WTC11 (cell line): ENCODE data around the gene PDE6B. TPM values are rescaled to one million over a fixed set of nuclear protein-coding genes. Genes with fewer than 3 reads are reported as not detected.

Experiments used
- ATAC-seq: fragments of 200-7000 bp; cut with Tn5 transposase; 2 replicates; pipeline ENCODE4 v1.10.0; 2021; ENCODE audit warnings: mild to moderate bottlenecking, moderate library complexity
- CTCF ChIA-PET: fragments of 300-600 bp; sonication (Branson Sonifier 250); formaldehyde crosslinking; loops from one replicate; lab custom pipeline; 2021; ENCODE audit warnings: antibody characterized with exemption; lab: Charles Lee
- POLR2A ChIA-PET: fragments of 350-600 bp; sonication (Branson Sonifier 250); formaldehyde crosslinking; loops from one replicate; lab custom pipeline; 2021; ENCODE audit warnings: antibody characterized with exemption; lab: Charles Lee
- DNase-seq: peaks from one replicate; pipeline ENCODE4 v3.0.0; 2021; ENCODE audit warnings: low spot score
- H3K27ac Mint-ChIP-seq: 2 replicates; pipeline ENCODE4 v1.8.0; 2021; ENCODE audit warnings: mixed read lengths
- H3K27me3 Mint-ChIP-seq: 2 replicates; pipeline ENCODE4 v1.8.0; 2021; ENCODE audit warnings: low read depth, mild to moderate bottlenecking, moderate library complexity, mixed read lengths
- H3K36me3 Mint-ChIP-seq: 2 replicates; pipeline ENCODE4 v1.8.0; 2021; ENCODE audit warnings: mixed read lengths
- H3K4me1 Mint-ChIP-seq: 2 replicates; pipeline ENCODE4 v1.8.0; 2022; ENCODE audit warnings: mixed read lengths
- H3K4me3 Mint-ChIP-seq: 2 replicates; pipeline ENCODE4 v1.8.0; 2021; ENCODE audit warnings: mild to moderate bottlenecking, moderate library complexity, mixed read lengths
- H3K9me3 Mint-ChIP-seq: 2 replicates; pipeline ENCODE4 v1.8.0; 2021; ENCODE audit warnings: mixed read lengths
- ESRRA ChIP-seq: sonication (generic); formaldehyde crosslinking; IDR thresholded peaks from 2 replicates; pipeline ENCODE4 v1.8.1; 2022; ENCODE audit warnings: mild to moderate bottlenecking, missing genetic modification reagents, borderline replicate concordance
- IRF2 ChIP-seq: sonication (generic); formaldehyde crosslinking; IDR thresholded peaks from 2 replicates; pipeline ENCODE4 v1.8.0; 2022; ENCODE audit warnings: low read depth, missing genetic modification reagents, borderline replicate concordance
- KAT7 ChIP-seq: sonication (generic); formaldehyde crosslinking; IDR thresholded peaks from 2 replicates; pipeline ENCODE4 v1.8.1; 2023; ENCODE audit warnings: missing genetic modification reagents, mild to moderate bottlenecking, borderline replicate concordance
- NR3C1 ChIP-seq: sonication (generic); formaldehyde crosslinking; conservative IDR thresholded peaks from 2 replicates; pipeline ENCODE4 v1.8.1; 2023; ENCODE audit warnings: low read depth, mild to moderate bottlenecking, missing genetic modification reagents
- SMAD3 ChIP-seq: sonication (generic); formaldehyde crosslinking; IDR thresholded peaks from 2 replicates; pipeline ENCODE4 v1.8.0; 2022; ENCODE audit warnings: missing genetic modification reagents, mild to moderate bottlenecking, borderline replicate concordance
- SOX15 ChIP-seq: fragments of 250-450 bp; sonication (Bioruptor Pico); IDR thresholded peaks from 2 replicates; pipeline ENCODE4 v1.9.0; 2021; ENCODE audit warnings: mild to moderate bottlenecking
- TEAD4 ChIP-seq: sonication (generic); formaldehyde crosslinking; IDR thresholded peaks from 2 replicates; pipeline ENCODE4 v1.8.0; 2022; ENCODE audit warnings: mild to moderate bottlenecking, missing genetic modification reagents
- ZNF396 ChIP-seq: fragments of 250-450 bp; sonication (Bioruptor Pico); IDR thresholded peaks from 2 replicates; pipeline ENCODE4 v1.8.0; 2021; ENCODE audit warnings: mild to moderate bottlenecking, moderate library complexity, borderline replicate concordance
- total RNA-seq: library from RNA; stranded (reverse); gene quantifications from 3 replicates; pipeline ENCODE4 v1.2.3, GENCODE V29; 2021
- TF ChIP-seq, protein P1 (sequence below): sonication (generic); formaldehyde crosslinking; IDR thresholded peaks from 2 replicates; pipeline ENCODE4 v1.8.0; 2022; ENCODE audit warnings: mild to moderate bottlenecking, missing genetic modification reagents
- TF ChIP-seq, protein P2 (sequence below): sonication (generic); formaldehyde crosslinking; IDR thresholded peaks from 2 replicates; pipeline ENCODE4 v1.8.1; 2023; ENCODE audit warnings: mild to moderate bottlenecking, moderate library complexity, missing genetic modification reagents
- TF ChIP-seq, protein P3 (sequence below): sonication (generic); formaldehyde crosslinking; IDR thresholded peaks from 2 replicates; pipeline ENCODE4 v1.8.0; 2023; ENCODE audit warnings: missing genetic modification reagents, mild to moderate bottlenecking, borderline replicate concordance
- TF ChIP-seq, protein P4 (sequence below): sonication (generic); formaldehyde crosslinking; IDR thresholded peaks from 2 replicates; pipeline ENCODE4 v1.8.0; 2022; ENCODE audit warnings: mild to moderate bottlenecking, missing genetic modification reagents

PDE6B gene
- total RNA-seq, 1 experiment from 2014 or later = 7.1 TPM

DNA sequence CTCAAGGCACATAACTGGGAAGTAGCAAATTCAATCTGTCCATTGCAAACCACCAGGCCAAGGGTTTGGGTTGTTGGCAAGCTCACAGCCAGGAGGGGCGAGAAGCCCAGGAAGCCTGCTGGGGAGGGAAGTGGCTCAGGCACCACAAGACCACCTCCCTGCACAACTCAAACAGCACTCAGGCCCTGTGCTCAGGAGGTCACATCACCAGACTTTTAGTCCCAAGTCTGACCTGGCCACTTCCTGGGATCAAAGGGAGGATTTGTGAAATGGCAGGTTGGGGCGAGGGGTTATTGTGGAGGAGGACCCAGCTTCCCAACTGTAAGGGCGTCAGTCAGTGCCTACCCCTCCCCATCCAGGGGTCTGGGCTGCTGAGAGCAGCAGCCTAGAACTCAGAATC lies 46.4 kb downstream of the PDE6B start:
- H3K4me1 Mint-ChIP-seq = peaks cover 7% of the 10 kb centered on the region
- H3K27ac Mint-ChIP-seq = no peak overlapping the region
- ATAC-seq (no peak), DNase-seq (no peak)
- TF ChIP-seq IRF2 (CRISPR knock-in tag) (no peak), SMAD3 (CRISPR knock-in tag) (no peak), KAT7 (no peak), SOX15 (CRISPR knock-in tag) (no peak)
- TF ChIP-seq, protein P1, sequence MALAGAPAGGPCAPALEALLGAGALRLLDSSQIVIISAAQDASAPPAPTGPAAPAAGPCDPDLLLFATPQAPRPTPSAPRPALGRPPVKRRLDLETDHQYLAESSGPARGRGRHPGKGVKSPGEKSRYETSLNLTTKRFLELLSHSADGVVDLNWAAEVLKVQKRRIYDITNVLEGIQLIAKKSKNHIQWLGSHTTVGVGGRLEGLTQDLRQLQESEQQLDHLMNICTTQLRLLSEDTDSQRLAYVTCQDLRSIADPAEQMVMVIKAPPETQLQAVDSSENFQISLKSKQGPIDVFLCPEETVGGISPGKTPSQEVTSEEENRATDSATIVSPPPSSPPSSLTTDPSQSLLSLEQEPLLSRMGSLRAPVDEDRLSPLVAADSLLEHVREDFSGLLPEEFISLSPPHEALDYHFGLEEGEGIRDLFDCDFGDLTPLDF (CRISPR knock-in tag) = no peak
- TF ChIP-seq, protein P2, sequence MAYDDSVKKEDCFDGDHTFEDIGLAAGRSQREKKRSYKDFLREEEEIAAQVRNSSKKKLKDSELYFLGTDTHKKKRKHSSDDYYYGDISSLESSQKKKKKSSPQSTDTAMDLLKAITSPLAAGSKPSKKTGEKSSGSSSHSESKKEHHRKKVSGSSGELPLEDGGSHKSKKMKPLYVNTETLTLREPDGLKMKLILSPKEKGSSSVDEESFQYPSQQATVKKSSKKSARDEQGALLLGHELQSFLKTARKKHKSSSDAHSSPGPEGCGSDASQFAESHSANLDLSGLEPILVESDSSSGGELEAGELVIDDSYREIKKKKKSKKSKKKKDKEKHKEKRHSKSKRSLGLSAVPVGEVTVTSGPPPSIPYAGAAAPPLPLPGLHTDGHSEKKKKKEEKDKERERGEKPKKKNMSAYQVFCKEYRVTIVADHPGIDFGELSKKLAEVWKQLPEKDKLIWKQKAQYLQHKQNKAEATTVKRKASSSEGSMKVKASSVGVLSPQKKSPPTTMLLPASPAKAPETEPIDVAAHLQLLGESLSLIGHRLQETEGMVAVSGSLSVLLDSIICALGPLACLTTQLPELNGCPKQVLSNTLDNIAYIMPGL (CRISPR knock-in tag) = no peak
- POLR2A ChIA-PET = no interaction called here
- peaks cover 24% of the 10 kb centered on the region for H3K36me3 Mint-ChIP-seq
- H3K4me3 Mint-ChIP-seq = no peak overlapping the region
- peaks cover 3% of the 10 kb centered on the region for H3K27me3 Mint-ChIP-seq
- CTCF ChIA-PET = interaction anchor here (0.9 to 1.2 kb wide), 2 partner anchors 8 to 69 kb away, joined by 3 to 4 read pairs; no protein-coding TSS in a partner anchor
- no peaks in the 10 kb centered on the region for H3K9me3 Mint-ChIP-seq

DNA sequence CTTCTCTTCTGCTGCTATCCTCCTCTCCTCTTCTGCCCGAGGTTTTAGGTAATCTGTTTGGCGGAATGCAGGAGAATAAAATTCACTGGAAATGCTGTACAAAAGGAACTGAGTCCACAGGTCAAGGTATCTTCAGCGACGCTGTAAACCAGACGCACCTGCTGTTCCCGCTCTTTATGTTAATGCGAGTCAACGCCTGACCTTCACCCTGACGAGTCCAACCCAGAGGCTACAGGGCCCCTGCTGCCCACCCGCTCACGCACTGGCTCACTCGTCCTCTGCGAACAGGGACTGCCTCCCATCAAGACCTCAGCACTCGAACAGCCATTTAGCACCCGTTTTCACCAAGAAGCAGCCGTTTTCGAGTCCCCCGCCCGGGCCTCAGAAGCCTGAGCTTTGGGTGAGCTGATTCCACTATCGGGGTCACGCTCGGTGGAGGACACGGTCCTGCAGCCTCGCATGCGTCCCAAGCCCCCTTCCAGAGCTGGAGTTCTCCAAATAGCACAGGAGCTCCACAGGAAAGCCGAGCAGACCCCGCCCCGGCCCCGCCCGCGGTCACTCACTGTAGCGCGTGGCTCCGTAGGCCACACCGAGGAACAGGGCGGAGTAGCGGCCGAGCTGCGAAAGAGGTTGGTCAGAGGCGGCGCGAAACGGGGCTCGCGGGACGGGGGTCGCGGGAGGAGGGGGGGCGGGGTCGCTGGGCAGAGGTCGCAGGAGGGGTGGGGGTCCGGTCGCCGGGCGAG lies 48.1 kb downstream of the PDE6B start:
- Mint-ChIP-seq H3K27me3 (peaks cover 3% of the 10 kb centered on the region), H3K4me3 (peak overlapping the region; percentile 86), H3K4me1 (peaks cover 7% of the 10 kb centered on the region), H3K27ac (peak overlapping the region; percentile 94), H3K9me3 (no peaks in the 10 kb centered on the region), H3K36me3 (peaks cover 24% of the 10 kb centered on the region)
- ATAC-seq = peak; percentile 2
- CTCF ChIA-PET = interaction anchor here (0.6 to 3.2 kb wide), 14 partner anchors 9 to 244 kb away, joined by 3 to 35 read pairs (median 4); partner anchors contain the start of gene PDE6B
- POLR2A ChIA-PET = interaction anchor here (1.0 to 1.4 kb wide), 2 partner anchors 9 to 71 kb away, joined by 3 to 4 read pairs; no protein-coding TSS in a partner anchor
- TF ChIP-seq TEAD4 (CRISPR knock-in tag) = peak; percentile 55; the same call in 1 of the 2 replicates
- TF ChIP-seq ZNF396 = no peak
- TF ChIP-seq ESRRA (CRISPR knock-in tag) = 0 out of 2 replicates have a peak, but pooled peaks have one; percentile 44
- TF ChIP-seq, protein P3, sequence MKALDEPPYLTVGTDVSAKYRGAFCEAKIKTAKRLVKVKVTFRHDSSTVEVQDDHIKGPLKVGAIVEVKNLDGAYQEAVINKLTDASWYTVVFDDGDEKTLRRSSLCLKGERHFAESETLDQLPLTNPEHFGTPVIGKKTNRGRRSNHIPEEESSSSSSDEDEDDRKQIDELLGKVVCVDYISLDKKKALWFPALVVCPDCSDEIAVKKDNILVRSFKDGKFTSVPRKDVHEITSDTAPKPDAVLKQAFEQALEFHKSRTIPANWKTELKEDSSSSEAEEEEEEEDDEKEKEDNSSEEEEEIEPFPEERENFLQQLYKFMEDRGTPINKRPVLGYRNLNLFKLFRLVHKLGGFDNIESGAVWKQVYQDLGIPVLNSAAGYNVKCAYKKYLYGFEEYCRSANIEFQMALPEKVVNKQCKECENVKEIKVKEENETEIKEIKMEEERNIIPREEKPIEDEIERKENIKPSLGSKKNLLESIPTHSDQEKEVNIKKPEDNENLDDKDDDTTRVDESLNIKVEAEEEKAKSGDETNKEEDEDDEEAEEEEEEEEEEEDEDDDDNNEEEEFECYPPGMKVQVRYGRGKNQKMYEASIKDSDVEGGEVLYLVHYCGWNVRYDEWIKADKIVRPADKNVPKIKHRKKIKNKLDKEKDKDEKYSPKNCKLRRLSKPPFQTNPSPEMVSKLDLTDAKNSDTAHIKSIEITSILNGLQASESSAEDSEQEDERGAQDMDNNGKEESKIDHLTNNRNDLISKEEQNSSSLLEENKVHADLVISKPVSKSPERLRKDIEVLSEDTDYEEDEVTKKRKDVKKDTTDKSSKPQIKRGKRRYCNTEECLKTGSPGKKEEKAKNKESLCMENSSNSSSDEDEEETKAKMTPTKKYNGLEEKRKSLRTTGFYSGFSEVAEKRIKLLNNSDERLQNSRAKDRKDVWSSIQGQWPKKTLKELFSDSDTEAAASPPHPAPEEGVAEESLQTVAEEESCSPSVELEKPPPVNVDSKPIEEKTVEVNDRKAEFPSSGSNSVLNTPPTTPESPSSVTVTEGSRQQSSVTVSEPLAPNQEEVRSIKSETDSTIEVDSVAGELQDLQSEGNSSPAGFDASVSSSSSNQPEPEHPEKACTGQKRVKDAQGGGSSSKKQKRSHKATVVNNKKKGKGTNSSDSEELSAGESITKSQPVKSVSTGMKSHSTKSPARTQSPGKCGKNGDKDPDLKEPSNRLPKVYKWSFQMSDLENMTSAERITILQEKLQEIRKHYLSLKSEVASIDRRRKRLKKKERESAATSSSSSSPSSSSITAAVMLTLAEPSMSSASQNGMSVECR = 0 out of 2 replicates have a peak, but pooled peaks have one; percentile 36
- TF ChIP-seq, protein P4, sequence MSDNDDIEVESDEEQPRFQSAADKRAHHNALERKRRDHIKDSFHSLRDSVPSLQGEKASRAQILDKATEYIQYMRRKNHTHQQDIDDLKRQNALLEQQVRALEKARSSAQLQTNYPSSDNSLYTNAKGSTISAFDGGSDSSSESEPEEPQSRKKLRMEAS = peak; percentile 51; the same call in 1 of the 2 replicates
- TF ChIP-seq NR3C1 (CRISPR knock-in tag) = no peak
- DNase-seq = no peak
